Measurements from ENCODE around the gene LYZL2.
A peak's percentile ranks its signal among the peaks of the same experiment; 100 is the strongest.
"Not testable (repeated sequence)": the region's sequence is repeated elsewhere in the genome, so short reads cannot be mapped to it uniquely, and the experiment has no call there.

The LYZL2 gene

GRCh38 chr10:30594077-30594476 is 35.5 kb downstream of the LYZL2 start:
- DNase-seq (ENCODE audit: low read depth, low spot score), result no peak

GRCh38 chr10:30592770-30593169 is 36.8 kb downstream of the LYZL2 start:
- DNase-seq (ENCODE audit: low read depth, low spot score), result not testable (repeated sequence)

GRCh38 chr10:30591249-30591670 is 38.3 kb downstream of the LYZL2 start:
- DNase-seq (ENCODE audit: low read depth, low spot score), result peak; percentile 4

- DNase-seq (ENCODE audit: low read depth, low spot score), result no peak
Measured at GRCh38 chr10:30589441-30589840, 40.1 kb downstream of the LYZL2 start.

- no peak for DNase-seq (ENCODE audit: low read depth, low spot score)
Measured at GRCh38 chr10:30587522-30588031, 42.0 kb downstream of the LYZL2 start.

- no peak for DNase-seq (ENCODE audit: low read depth, low spot score)
Measured at GRCh38 chr10:30586828-30587227, 42.7 kb downstream of the LYZL2 start.

GRCh38 chr10:30583778-30584415 is 45.7 kb downstream of the LYZL2 start:
- DNase-seq (ENCODE audit: low read depth, low spot score), result no peak

- DNase-seq (ENCODE audit: low read depth, low spot score), result no peak
Measured at GRCh38 chr10:30581779-30582380, 47.7 kb downstream of the LYZL2 start.

- DNase-seq (ENCODE audit: low read depth, low spot score), result no peak
Measured at GRCh38 chr10:30580676-30581075, 48.9 kb downstream of the LYZL2 start.

- no peak for DNase-seq (ENCODE audit: low read depth, low spot score)
Measured at GRCh38 chr10:30580241-30580640, 49.3 kb downstream of the LYZL2 start.

- no peak for DNase-seq (ENCODE audit: low read depth, low spot score)
Measured at GRCh38 chr10:30579574-30579973, 50.0 kb downstream of the LYZL2 start.

GRCh38 chr10:30577048-30577447 is 52.5 kb downstream of the LYZL2 start:
- DNase-seq (ENCODE audit: low read depth, low spot score), result no peak

GRCh38 chr10:30576641-30577040 is 52.9 kb downstream of the LYZL2 start:
- no peak for DNase-seq (ENCODE audit: low read depth, low spot score)

- no peak for DNase-seq (ENCODE audit: low read depth, low spot score)
Measured at GRCh38 chr10:30574432-30574796, 55.1 kb downstream of the LYZL2 start.

- DNase-seq (ENCODE audit: low read depth, low spot score), result no peak
Measured at GRCh38 chr10:30573721-30574431, 55.7 kb downstream of the LYZL2 start.

- DNase-seq (ENCODE audit: low read depth, low spot score), result no peak
Measured at GRCh38 chr10:30565449-30565848, 64.1 kb downstream of the LYZL2 start.

GRCh38 chr10:30562787-30563186 is 66.8 kb downstream of the LYZL2 start:
- DNase-seq (ENCODE audit: low read depth, low spot score), result no peak
